Suprapubic skin (tissue), 4 donors: ENCODE data around the gene PEX11A. TPM values are rescaled to one million over a fixed set of nuclear protein-coding genes. Genes with fewer than 3 reads are reported as not detected.
"Not testable (repeated sequence)": the region's sequence is repeated elsewhere in the genome, so short reads cannot be mapped to it uniquely, and the experiment has no call there.

Source experiments
- DNase-seq, 2 donors: peaks; one replicate each; pipeline ENCODE4 v3.0.0-alpha.2; 2019; ENCODE audit warnings: low spot score in 2 of 2
- H3K27ac ChIP-seq: fragments of 200-600 bp; sonication (generic); one replicate; pipeline ENCODE4 v1.5.1; 2019
- H3K27me3 ChIP-seq: fragments of 200-600 bp; sonication (generic); one replicate; pipeline ENCODE4 v1.5.1; 2019
- H3K36me3 ChIP-seq: fragments of 200-600 bp; sonication (generic); one replicate; pipeline ENCODE4 v1.5.1; 2019
- H3K4me1 ChIP-seq: fragments of 200-600 bp; sonication (generic); one replicate; pipeline ENCODE4 v1.5.1; 2019
- H3K4me3 ChIP-seq: fragments of 200-600 bp; sonication (generic); one replicate; pipeline ENCODE4 v1.5.1; 2019; ENCODE audit warnings: mild to moderate bottlenecking
- H3K9me3 ChIP-seq: fragments of 200-600 bp; sonication (generic); one replicate; pipeline ENCODE4 v1.5.1; 2019
- EP300 ChIP-seq: sonication (generic); formaldehyde crosslinking; IDR thresholded peaks from one replicate; pipeline ENCODE4 v1.6.1; 2017; ENCODE audit warnings: antibody characterized with exemption
- POLR2A ChIP-seq, 2 donors: fragments of 450-650 bp; IDR thresholded peaks; one replicate each; pipeline ENCODE4 v1.6.1; 2017; ENCODE audit warnings: antibody characterized with exemption in 2 of 2, mild to moderate bottlenecking in 2 of 2, moderate library complexity in 2 of 2
- POLR2AphosphoS5 ChIP-seq, 3 donors: sonication (generic); formaldehyde crosslinking; IDR thresholded peaks; one replicate each; pipeline ENCODE4 v1.6.1; 2017; ENCODE audit warnings: antibody characterized with exemption in 3 of 3
- WGBS: methylation state at CpG from one replicate; pipeline ENCODE4 v1.1.5; 2018; 5-methylcytosine and 5-hydroxymethylcytosine counted together
- total RNA-seq, 4 donors: library from RNA; depleted of rRNA; stranded (reverse); fragments of >200 nt; gene quantifications; one replicate each; pipeline ENCODE4 v1.1.0, GENCODE V29; 2016
- TF ChIP-seq, protein P1 (sequence below), 2 donors: fragments of 200-600 bp in 1 of 2; fragments of 450-650 bp in 1 of 2; sonication (generic) in 1 of 2; IDR thresholded peaks; one replicate each; pipeline ENCODE4 v1.5.1; 2016 to 2019; ENCODE audit warnings: antibody characterized with exemption in 2 of 2, mild to moderate bottlenecking in 1 of 2, moderate library complexity in 1 of 2

PEX11A gene
- total RNA-seq, 4 donors from 2014 or later = 7.9 to 16.9 (median 10.6) TPM

DNA sequence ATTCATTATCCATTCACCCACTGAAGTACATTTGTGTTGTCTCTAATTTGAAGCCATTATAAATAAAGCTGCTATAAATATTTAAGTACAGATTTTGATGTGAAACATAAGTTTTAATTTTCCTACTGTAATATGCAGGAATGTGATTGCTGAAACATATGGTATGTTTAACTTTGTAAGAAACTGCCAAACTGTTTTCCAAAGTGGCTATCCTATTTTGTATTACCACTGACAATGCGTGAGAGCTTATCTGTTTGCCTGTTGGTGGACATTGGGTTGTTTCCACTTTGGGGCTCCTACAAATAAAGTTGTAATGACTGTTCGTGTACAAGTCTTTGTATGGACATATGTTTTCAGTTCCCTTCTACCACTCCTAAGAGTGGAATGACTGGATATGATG is 2.5 kb upstream of the PEX11A start:
- TF ChIP-seq POLR2AphosphoS5 (IDR thresholded peaks at IDR 0.05) (no peak), EP300 (no peak), POLR2A (IDR thresholded peaks at IDR 0.05) (no peak)
- TF ChIP-seq, protein P1, sequence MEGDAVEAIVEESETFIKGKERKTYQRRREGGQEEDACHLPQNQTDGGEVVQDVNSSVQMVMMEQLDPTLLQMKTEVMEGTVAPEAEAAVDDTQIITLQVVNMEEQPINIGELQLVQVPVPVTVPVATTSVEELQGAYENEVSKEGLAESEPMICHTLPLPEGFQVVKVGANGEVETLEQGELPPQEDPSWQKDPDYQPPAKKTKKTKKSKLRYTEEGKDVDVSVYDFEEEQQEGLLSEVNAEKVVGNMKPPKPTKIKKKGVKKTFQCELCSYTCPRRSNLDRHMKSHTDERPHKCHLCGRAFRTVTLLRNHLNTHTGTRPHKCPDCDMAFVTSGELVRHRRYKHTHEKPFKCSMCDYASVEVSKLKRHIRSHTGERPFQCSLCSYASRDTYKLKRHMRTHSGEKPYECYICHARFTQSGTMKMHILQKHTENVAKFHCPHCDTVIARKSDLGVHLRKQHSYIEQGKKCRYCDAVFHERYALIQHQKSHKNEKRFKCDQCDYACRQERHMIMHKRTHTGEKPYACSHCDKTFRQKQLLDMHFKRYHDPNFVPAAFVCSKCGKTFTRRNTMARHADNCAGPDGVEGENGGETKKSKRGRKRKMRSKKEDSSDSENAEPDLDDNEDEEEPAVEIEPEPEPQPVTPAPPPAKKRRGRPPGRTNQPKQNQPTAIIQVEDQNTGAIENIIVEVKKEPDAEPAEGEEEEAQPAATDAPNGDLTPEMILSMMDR (IDR thresholded peaks at IDR 0.05) = no peak
- no peaks in the 10 kb centered on the region for H3K9me3 ChIP-seq
- H3K4me3 ChIP-seq = no peak overlapping the region
- H3K27ac ChIP-seq = no peak overlapping the region
- H3K27me3 ChIP-seq = no peaks in the 10 kb centered on the region
- no peak for DNase-seq
- no peaks in the 10 kb centered on the region for H3K36me3 ChIP-seq
- 68% methylated on average over 2 of the region's 2 CpGs for WGBS
- H3K4me1 ChIP-seq = peaks cover 18% of the 10 kb centered on the region

DNA sequence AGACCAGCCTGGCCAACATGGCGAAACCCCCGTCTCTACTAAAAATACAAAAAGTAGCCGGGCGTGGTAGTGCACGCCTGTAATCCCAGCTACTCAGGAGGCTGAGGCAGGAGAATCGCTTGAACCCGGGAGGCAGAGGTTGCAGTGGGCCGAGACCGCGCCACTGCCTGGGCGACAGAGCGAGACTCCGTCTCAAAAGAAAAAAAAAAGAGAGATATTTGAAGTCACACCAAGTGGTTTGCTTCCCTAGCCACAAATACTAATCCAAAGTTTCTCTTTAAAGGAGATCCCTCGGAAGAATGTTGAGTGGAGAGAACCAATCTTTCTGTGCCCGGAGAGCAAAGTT is 651 bp downstream of the PEX11A start:
- not testable (repeated sequence) for H3K36me3 ChIP-seq, H3K9me3 ChIP-seq, H3K27me3 ChIP-seq, DNase-seq
- Histone ChIP-seq H3K4me3 (peak overlapping the region; percentile 91), H3K27ac (peak overlapping the region; percentile 63), H3K4me1 (peaks cover 18% of the 10 kb centered on the region)
- WGBS = 50% methylated on average over 15 of the region's 15 CpGs

DNA sequence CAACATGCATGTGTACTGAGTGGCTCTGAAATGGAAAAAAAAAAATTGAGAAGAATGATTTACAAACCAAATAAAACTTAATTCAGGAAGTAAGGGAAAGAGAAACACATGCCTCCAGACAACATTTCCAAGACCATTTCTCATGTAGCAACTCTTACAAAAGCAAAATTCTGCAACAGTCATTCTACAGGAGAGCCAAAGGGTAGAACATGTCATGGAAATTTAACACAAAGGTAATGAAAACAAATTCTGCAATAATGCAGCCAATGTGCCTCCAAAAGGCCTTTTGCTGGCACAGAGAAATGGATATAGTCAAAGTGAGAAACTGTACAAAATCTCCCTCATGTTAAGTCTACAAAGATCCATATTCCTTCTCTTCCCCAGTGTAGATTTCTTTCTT is 4.0 kb downstream of the PEX11A start:
- Histone ChIP-seq H3K4me1 (peaks cover 18% of the 10 kb centered on the region), H3K4me3 (no peak overlapping the region), H3K9me3 (no peaks in the 10 kb centered on the region), H3K27me3 (no peaks in the 10 kb centered on the region), H3K36me3 (peaks cover 21% of the 10 kb centered on the region), H3K27ac (no peak overlapping the region)
- no peak for DNase-seq
- TF ChIP-seq POLR2A (IDR thresholded peaks at IDR 0.05) = no peak
- TF ChIP-seq, protein P1 (IDR thresholded peaks at IDR 0.05) = no peak
- TF ChIP-seq EP300 = no peak
- TF ChIP-seq POLR2AphosphoS5 (IDR thresholded peaks at IDR 0.05) = no peak

GRCh38 chr15:89685995-89686394 is 4.6 kb downstream of the PEX11A start:
- H3K36me3 ChIP-seq = peaks cover 21% of the 10 kb centered on the region
- DNase-seq = no peak
- no peaks in the 10 kb centered on the region for H3K9me3 ChIP-seq
- TF ChIP-seq POLR2AphosphoS5 (IDR thresholded peaks at IDR 0.05) = no peak
- TF ChIP-seq, protein P1 (IDR thresholded peaks at IDR 0.05) = no peak
- no peak for TF ChIP-seq EP300
- WGBS = 79% methylated on average over 2 of the region's 2 CpGs
- H3K4me3 ChIP-seq = no peak overlapping the region
- peaks cover 18% of the 10 kb centered on the region for H3K4me1 ChIP-seq
- no peak overlapping the region for H3K27ac ChIP-seq
- H3K27me3 ChIP-seq = no peaks in the 10 kb centered on the region

DNA sequence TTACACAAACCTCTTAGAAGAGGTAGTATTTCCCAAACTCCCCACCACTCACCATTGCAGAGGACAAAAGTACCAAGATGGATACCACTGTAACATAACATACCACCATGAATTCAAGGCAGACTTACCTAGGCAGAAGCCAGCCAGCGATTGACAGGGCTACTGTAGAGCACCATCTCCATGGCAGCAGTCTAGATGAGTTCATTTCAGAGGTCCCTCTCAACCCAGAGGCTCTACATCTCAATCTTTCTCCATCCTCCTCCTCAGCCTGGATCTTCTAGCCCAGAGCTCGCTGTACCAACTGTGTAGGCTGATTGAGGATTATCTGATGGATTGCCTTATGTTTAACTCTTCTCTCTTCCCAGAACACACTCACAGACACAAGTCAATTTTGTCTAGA is 9.4 kb downstream of the PEX11A start:
- H3K4me3 ChIP-seq = no peak overlapping the region
- TF ChIP-seq EP300 = no peak
- TF ChIP-seq, protein P1 (IDR thresholded peaks at IDR 0.05) = no peak
- no peak for TF ChIP-seq POLR2AphosphoS5 (IDR thresholded peaks at IDR 0.05)
- no peak for TF ChIP-seq POLR2A (IDR thresholded peaks at IDR 0.05)
- WGBS = 91% methylated on average over 2 of the region's 2 CpGs
- DNase-seq = no peak
- H3K27ac ChIP-seq = no peak overlapping the region
- peaks cover 21% of the 10 kb centered on the region for H3K36me3 ChIP-seq
- no peaks in the 10 kb centered on the region for H3K9me3 ChIP-seq
- H3K27me3 ChIP-seq = no peaks in the 10 kb centered on the region
- peaks cover 11% of the 10 kb centered on the region for H3K4me1 ChIP-seq

GRCh38 chr15:89680282-89680873 is 10.2 kb downstream of the PEX11A start:
- H3K27ac ChIP-seq = no peak overlapping the region
- H3K4me1 ChIP-seq = peaks cover 11% of the 10 kb centered on the region
- TF ChIP-seq EP300 (no peak), POLR2A (IDR thresholded peaks at IDR 0.05) (no peak), POLR2AphosphoS5 (IDR thresholded peaks at IDR 0.05) (no peak)
- TF ChIP-seq, protein P1 (IDR thresholded peaks at IDR 0.05) = no peak
- peaks cover 21% of the 10 kb centered on the region for H3K36me3 ChIP-seq
- H3K27me3 ChIP-seq = no peaks in the 10 kb centered on the region
- 47% methylated on average over 5 of the region's 5 CpGs for WGBS
- H3K4me3 ChIP-seq = no peak overlapping the region
- H3K9me3 ChIP-seq = no peaks in the 10 kb centered on the region
- no peak for DNase-seq
